ENCODE measurements around the gene RAD18. TPM values are rescaled to one million over a fixed set of nuclear protein-coding genes. Genes with fewer than 3 reads are reported as not detected.

The RAD18 gene
- total and polyA plus RNA-seq, 7 donors: 3.5 to 25.8 (median 6.4) TPM

DNA sequence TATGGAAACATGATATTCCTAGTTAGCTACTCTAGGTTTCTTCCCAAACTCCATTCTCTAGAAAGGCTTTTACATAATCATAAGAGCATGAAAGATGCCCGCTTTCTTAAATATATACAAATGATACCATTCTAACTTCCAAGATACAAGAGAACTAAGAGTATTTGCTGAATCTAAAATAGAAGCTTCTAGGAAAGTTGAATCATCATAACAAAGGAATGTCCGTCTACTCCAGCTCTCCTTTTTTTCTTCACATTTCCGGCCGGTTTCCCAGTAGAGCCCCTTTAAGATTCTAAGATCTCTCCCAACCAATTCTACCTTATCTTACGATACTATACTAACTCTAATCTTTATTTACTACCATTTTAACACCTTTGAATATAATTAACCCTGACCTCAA lies 60.1 kb downstream of the RAD18 start:
- no peak for TF ChIP-seq CTCF (IDR thresholded peaks at IDR 0.05)
- TF ChIP-seq EP300 (IDR thresholded peaks at IDR 0.05): no peak
- no peak for TF ChIP-seq POLR2AphosphoS5 (IDR thresholded peaks at IDR 0.05)
- no peak for TF ChIP-seq POLR2A (IDR thresholded peaks at IDR 0.05)
- 93 to 96% methylated on average over 5 of the region's 5 CpGs for WGBS, 2 donors
- Histone ChIP-seq H3K27ac (no peak overlapping the region), H3K4me1 (no peaks in the 10 kb centered on the region), H3K27me3 (no peaks in the 10 kb centered on the region), H3K4me3 (no peak overlapping the region), H3K36me3 (peaks cover 0 to 4% (median 0%) of the 10 kb centered on the region in 4 donors), H3K9me3 (no peaks in the 10 kb centered on the region)
- DNase-seq: no peak
- intact Hi-C loops (cut with DNase I): no loop called here

DNA sequence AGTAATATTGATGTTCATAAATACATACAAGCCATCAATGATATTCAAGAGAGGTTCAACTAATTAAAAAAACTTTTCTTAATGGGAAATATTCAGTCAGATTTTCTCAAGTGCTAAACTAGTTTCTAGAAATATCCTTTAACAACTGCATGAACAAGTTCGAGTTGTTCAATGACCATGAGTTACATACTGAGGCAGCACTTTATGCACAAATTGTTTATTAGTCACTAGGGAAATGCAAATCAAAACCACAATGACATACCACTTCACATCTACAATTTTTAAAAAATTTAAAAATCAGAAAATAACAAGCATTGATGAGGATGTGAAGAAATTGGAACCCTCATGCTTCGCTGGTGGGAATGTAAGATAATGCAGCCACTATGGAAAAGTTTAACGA lies 62.4 kb downstream of the RAD18 start:
- 92 to 94% methylated on average over 3 of the region's 3 CpGs for WGBS, 2 donors

GRCh38 chr3:8899876-8900460 lies 63.3 kb downstream of the RAD18 start:
- WGBS, 2 donors: 67 to 87% methylated on average over 1 of the region's 1 CpG
- Histone ChIP-seq H3K4me1 (no peaks in the 10 kb centered on the region), H3K36me3 (peaks cover 0 to 11% (median 2%) of the 10 kb centered on the region in 4 donors), H3K4me3 (no peak overlapping the region), H3K9me3 (no peaks in the 10 kb centered on the region), H3K27me3 (no peaks in the 10 kb centered on the region), H3K27ac (no peak overlapping the region)
- intact Hi-C loops (cut with DNase I): no loop called here
- TF ChIP-seq EP300 (IDR thresholded peaks at IDR 0.05) (no peak), POLR2AphosphoS5 (IDR thresholded peaks at IDR 0.05) (no peak), CTCF (IDR thresholded peaks at IDR 0.05) (no peak)
- DNase-seq: no peak

More for the DNA sequence above, 62.4 kb downstream of the RAD18 start:
- no peak overlapping the region for H3K27ac ChIP-seq
- H3K4me1 ChIP-seq: no peaks in the 10 kb centered on the region
- no peaks in the 10 kb centered on the region for H3K9me3 ChIP-seq
- DNase-seq: no peak
- no peak for TF ChIP-seq POLR2AphosphoS5 (IDR thresholded peaks at IDR 0.05)
- no peak for TF ChIP-seq POLR2A (IDR thresholded peaks at IDR 0.05)
- TF ChIP-seq EP300 (IDR thresholded peaks at IDR 0.05): no peak
- TF ChIP-seq CTCF (IDR thresholded peaks at IDR 0.05): no peak
- intact Hi-C loops (cut with DNase I): no loop called here
- peaks cover 0 to 11% (median 2%) of the 10 kb centered on the region in 4 donors for H3K36me3 ChIP-seq
- no peak overlapping the region for H3K4me3 ChIP-seq
- no peaks in the 10 kb centered on the region for H3K27me3 ChIP-seq

DNA sequence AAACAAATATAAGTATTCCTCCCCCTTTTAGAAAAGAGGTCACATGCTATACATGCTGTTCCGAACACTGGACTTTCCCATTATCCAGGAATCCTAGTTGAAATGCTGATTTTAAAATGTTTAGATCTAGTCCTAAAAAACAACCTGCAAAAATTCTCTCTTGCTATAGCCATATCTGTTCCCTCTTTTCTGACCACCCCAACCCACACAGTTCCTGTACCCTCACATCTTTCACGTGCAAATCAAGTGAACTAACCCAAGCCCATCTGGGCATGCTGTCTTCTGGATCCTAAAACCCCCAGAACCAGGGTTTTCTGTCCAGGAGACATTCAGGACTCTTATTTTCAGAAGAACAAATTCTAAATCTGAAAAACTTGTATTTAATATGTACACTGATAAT lies 67.4 kb downstream of the RAD18 start:
- intact Hi-C loops (cut with DNase I): no loop called here

More for the DNA sequence above, 67.4 kb downstream of the RAD18 start:
- DNase-seq: no peak
- TF ChIP-seq CTCF (IDR thresholded peaks at IDR 0.05): no peak
- no peak for TF ChIP-seq EP300 (IDR thresholded peaks at IDR 0.05)
- no peak for TF ChIP-seq POLR2A (IDR thresholded peaks at IDR 0.05)
- TF ChIP-seq POLR2AphosphoS5 (IDR thresholded peaks at IDR 0.05): no peak
- no peak overlapping the region for H3K4me3 ChIP-seq
- H3K4me1 ChIP-seq: no peaks in the 10 kb centered on the region
- WGBS, 2 donors: 76 to 89% methylated on average over 2 of the region's 2 CpGs
- H3K27me3 ChIP-seq: no peaks in the 10 kb centered on the region
- peaks cover 0 to 11% (median 2%) of the 10 kb centered on the region in 4 donors for H3K36me3 ChIP-seq
- H3K9me3 ChIP-seq: no peaks in the 10 kb centered on the region
- no peak overlapping the region for H3K27ac ChIP-seq

Data from sigmoid colon (tissue), 7 donors.